Measurements from ENCODE around the gene MFSD6.

DNA sequence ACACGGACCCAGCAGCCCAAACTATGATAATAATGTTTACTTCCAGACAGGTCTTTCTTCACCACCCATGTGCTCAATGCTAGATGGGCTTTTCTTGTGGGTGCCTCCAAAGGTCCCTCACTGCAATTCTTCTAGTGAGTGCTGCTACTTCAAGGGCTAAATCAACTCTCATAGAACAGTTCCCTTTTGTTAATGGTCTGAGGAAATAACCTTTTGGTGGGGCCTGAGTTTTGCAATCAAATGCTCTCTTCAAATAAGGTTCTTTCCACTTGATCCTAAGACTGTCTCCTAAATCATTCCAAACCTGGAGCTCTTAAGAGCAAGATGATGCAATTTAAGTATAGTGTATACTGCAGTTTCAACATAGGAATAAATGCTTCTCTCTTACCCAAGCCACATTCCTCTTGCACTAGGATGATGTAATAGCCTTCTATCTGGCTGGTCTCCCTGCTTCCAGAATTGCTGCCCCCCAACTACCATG lies 120.4 kb downstream of the MFSD6 start:
- TF ChIP-seq EZH2 (IDR thresholded peaks at IDR 0.05; ENCODE audit: low read length, unreplicated experiment): no peak
- TF ChIP-seq, protein P1, sequence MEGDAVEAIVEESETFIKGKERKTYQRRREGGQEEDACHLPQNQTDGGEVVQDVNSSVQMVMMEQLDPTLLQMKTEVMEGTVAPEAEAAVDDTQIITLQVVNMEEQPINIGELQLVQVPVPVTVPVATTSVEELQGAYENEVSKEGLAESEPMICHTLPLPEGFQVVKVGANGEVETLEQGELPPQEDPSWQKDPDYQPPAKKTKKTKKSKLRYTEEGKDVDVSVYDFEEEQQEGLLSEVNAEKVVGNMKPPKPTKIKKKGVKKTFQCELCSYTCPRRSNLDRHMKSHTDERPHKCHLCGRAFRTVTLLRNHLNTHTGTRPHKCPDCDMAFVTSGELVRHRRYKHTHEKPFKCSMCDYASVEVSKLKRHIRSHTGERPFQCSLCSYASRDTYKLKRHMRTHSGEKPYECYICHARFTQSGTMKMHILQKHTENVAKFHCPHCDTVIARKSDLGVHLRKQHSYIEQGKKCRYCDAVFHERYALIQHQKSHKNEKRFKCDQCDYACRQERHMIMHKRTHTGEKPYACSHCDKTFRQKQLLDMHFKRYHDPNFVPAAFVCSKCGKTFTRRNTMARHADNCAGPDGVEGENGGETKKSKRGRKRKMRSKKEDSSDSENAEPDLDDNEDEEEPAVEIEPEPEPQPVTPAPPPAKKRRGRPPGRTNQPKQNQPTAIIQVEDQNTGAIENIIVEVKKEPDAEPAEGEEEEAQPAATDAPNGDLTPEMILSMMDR (conservative IDR thresholded peaks at IDR 0.05; ENCODE audit: low read depth, low read length): no peak
- TF ChIP-seq EZH2phosphoT487 (IDR thresholded peaks at IDR 0.05; ENCODE audit: borderline replicate concordance, low read length): no peak

Measured in PC-3 (cell line).